Activated T-helper 17 cell treated with anti-CD3 and anti-CD28 coated beads, Interleukin-2, amount 50 U/mL, for 72 hours (primary cell): ENCODE data around the gene TUBB4B. TPM values are rescaled to one million over a fixed set of nuclear protein-coding genes. Genes with fewer than 3 reads are reported as not detected.

ENCODE experiments used
- ATAC-seq: fragments of 150-1000 bp; cut with Tn5 transposase; replicated peaks from 2 replicates; pipeline ENCODE4 v1.10.0; 2021; ENCODE audit warnings: mild to moderate bottlenecking, moderate library complexity
- H3K27ac Mint-ChIP-seq: one replicate; pipeline ENCODE4 v1.8.0; 2022; ENCODE audit warnings: mixed read lengths
- H3K27me3 Mint-ChIP-seq: one replicate; pipeline ENCODE4 v1.8.0; 2022; ENCODE audit warnings: mixed read lengths
- H3K36me3 Mint-ChIP-seq: one replicate; pipeline ENCODE4 v1.8.0; 2022; ENCODE audit warnings: low read depth, mild to moderate bottlenecking, mixed read lengths
- H3K4me1 Mint-ChIP-seq: one replicate; pipeline ENCODE4 v1.8.0; 2022; ENCODE audit warnings: mixed read lengths
- H3K4me3 Mint-ChIP-seq: one replicate; pipeline ENCODE4 v1.8.0; 2022; ENCODE audit warnings: mild to moderate bottlenecking, mixed read lengths
- H3K9me3 Mint-ChIP-seq: one replicate; pipeline ENCODE4 v1.8.0; 2022; ENCODE audit warnings: mixed read lengths
- total RNA-seq, 2 donors: library from RNA; stranded (reverse); gene quantifications; one replicate each; pipeline ENCODE4 v1.2.3, GENCODE V29; 2022

The TUBB4B gene
- total RNA-seq, 2 donors from 2014 or later = 232 to 372 TPM

GRCh38 chr9:137201205-137201868 lies 39.8 kb upstream of the TUBB4B start:
- Mint-ChIP-seq H3K4me3 (peak overlapping the region; percentile 85), H3K4me1 (peaks cover 1% of the 10 kb centered on the region)

GRCh38 chr9:137202966-137203365 lies 38.1 kb upstream of the TUBB4B start:
- no peaks in the 10 kb centered on the region for H3K9me3 Mint-ChIP-seq
- no peak overlapping the region for H3K27ac Mint-ChIP-seq
- peaks cover 15% of the 10 kb centered on the region for H3K4me1 Mint-ChIP-seq
- H3K27me3 Mint-ChIP-seq = no peaks in the 10 kb centered on the region
- H3K36me3 Mint-ChIP-seq = peaks cover 16% of the 10 kb centered on the region
- peak overlapping the region; percentile 85 for H3K4me3 Mint-ChIP-seq
- no peak for ATAC-seq

More at GRCh38 chr9:137201205-137201868, 39.8 kb upstream of the TUBB4B start:
- H3K36me3 Mint-ChIP-seq = peaks cover under 1% of the 10 kb centered on the region
- no peaks in the 10 kb centered on the region for H3K27me3 Mint-ChIP-seq
- H3K9me3 Mint-ChIP-seq = no peaks in the 10 kb centered on the region
- no peak for ATAC-seq
- peak overlapping the region; percentile 66 for H3K27ac Mint-ChIP-seq

- Mint-ChIP-seq H3K4me3 (peak overlapping the region; percentile 90), H3K27ac (peak overlapping the region; percentile 88), H3K27me3 (no peaks in the 10 kb centered on the region), H3K4me1 (peaks cover 15% of the 10 kb centered on the region), H3K9me3 (no peaks in the 10 kb centered on the region), H3K36me3 (peaks cover 31% of the 10 kb centered on the region)
- no peak for ATAC-seq
Observed at GRCh38 chr9:137204731-137205125, 36.4 kb upstream of the TUBB4B start.

- H3K4me1 Mint-ChIP-seq = peaks cover 15% of the 10 kb centered on the region
Observed at GRCh38 chr9:137205126-137206069, 35.7 kb upstream of the TUBB4B start, which contains the start of the genes NDOR1 and TMEM203. Gene NDOR1 (plus strand): TSS chr9:137205700. CDS start chr9:137205778, 78 bp downstream. Gene TMEM203 (minus strand): TSS chr9:137205648. CDS start chr9:137205414, 234 bp downstream.

GRCh38 chr9:137206602-137207001 lies 34.5 kb upstream of the TUBB4B start:
- peak overlapping the region; percentile 88 for H3K27ac Mint-ChIP-seq
- H3K36me3 Mint-ChIP-seq = peaks cover 31% of the 10 kb centered on the region
- ATAC-seq = no peak
- H3K4me3 Mint-ChIP-seq = peak overlapping the region; percentile 90
- H3K27me3 Mint-ChIP-seq = no peaks in the 10 kb centered on the region
- H3K9me3 Mint-ChIP-seq = no peaks in the 10 kb centered on the region
- peaks cover 15% of the 10 kb centered on the region for H3K4me1 Mint-ChIP-seq

More at GRCh38 chr9:137205126-137206069, 35.7 kb upstream of the TUBB4B start, which contains the start of the genes NDOR1 and TMEM203:
- H3K27me3 Mint-ChIP-seq = no peaks in the 10 kb centered on the region
- peak within 1 kb of the TSS; percentile 88 for H3K27ac Mint-ChIP-seq
- H3K4me3 Mint-ChIP-seq = peak within 1 kb of the TSS; percentile 90
- H3K36me3 Mint-ChIP-seq = peaks cover 31% of the 10 kb centered on the region
- no peaks in the 10 kb centered on the region for H3K9me3 Mint-ChIP-seq
- ATAC-seq = peak; percentile 61

- no peak overlapping the region for H3K4me3 Mint-ChIP-seq
- peaks cover 28% of the 10 kb centered on the region for H3K36me3 Mint-ChIP-seq
- H3K9me3 Mint-ChIP-seq = no peaks in the 10 kb centered on the region
- ATAC-seq = no peak
- peak overlapping the region; percentile 60 for H3K27ac Mint-ChIP-seq
- no peaks in the 10 kb centered on the region for H3K27me3 Mint-ChIP-seq
- peaks cover 12% of the 10 kb centered on the region for H3K4me1 Mint-ChIP-seq
Observed at GRCh38 chr9:137211532-137211931, 29.6 kb upstream of the TUBB4B start.

- Mint-ChIP-seq H3K27me3 (no peaks in the 10 kb centered on the region), H3K9me3 (no peaks in the 10 kb centered on the region), H3K36me3 (peaks cover 18% of the 10 kb centered on the region), H3K27ac (no peak overlapping the region), H3K4me1 (peaks cover 2% of the 10 kb centered on the region), H3K4me3 (no peak overlapping the region)
- ATAC-seq = no peak
Observed at GRCh38 chr9:137212520-137212919, 28.6 kb upstream of the TUBB4B start.

GRCh38 chr9:137213160-137214060 lies 27.7 kb upstream of the TUBB4B start:
- Mint-ChIP-seq H3K27ac (no peak overlapping the region), H3K4me1 (no peaks in the 10 kb centered on the region), H3K9me3 (no peaks in the 10 kb centered on the region), H3K36me3 (peaks cover 11% of the 10 kb centered on the region), H3K4me3 (no peak overlapping the region), H3K27me3 (no peaks in the 10 kb centered on the region)
- no peak for ATAC-seq

- Mint-ChIP-seq H3K27me3 (no peaks in the 10 kb centered on the region), H3K4me1 (no peaks in the 10 kb centered on the region), H3K27ac (no peak overlapping the region), H3K9me3 (no peaks in the 10 kb centered on the region), H3K4me3 (no peak overlapping the region), H3K36me3 (no peaks in the 10 kb centered on the region)
- no peak for ATAC-seq
Observed at GRCh38 chr9:137214620-137215019, 26.5 kb upstream of the TUBB4B start.

GRCh38 chr9:137215196-137215986 lies 25.7 kb upstream of the TUBB4B start:
- no peaks in the 10 kb centered on the region for H3K9me3 Mint-ChIP-seq
- ATAC-seq = no peak
- no peaks in the 10 kb centered on the region for H3K4me1 Mint-ChIP-seq

GRCh38 chr9:137216188-137216965 lies 24.7 kb upstream of the TUBB4B start:
- H3K27ac Mint-ChIP-seq = no peak overlapping the region
- no peaks in the 10 kb centered on the region for H3K36me3 Mint-ChIP-seq
- ATAC-seq = no peak
- H3K27me3 Mint-ChIP-seq = no peaks in the 10 kb centered on the region
- no peaks in the 10 kb centered on the region for H3K4me1 Mint-ChIP-seq
- H3K9me3 Mint-ChIP-seq = no peaks in the 10 kb centered on the region
- H3K4me3 Mint-ChIP-seq = no peak overlapping the region

More at GRCh38 chr9:137215196-137215986, 25.7 kb upstream of the TUBB4B start:
- Mint-ChIP-seq H3K27ac (no peak overlapping the region), H3K27me3 (no peaks in the 10 kb centered on the region), H3K4me3 (no peak overlapping the region), H3K36me3 (no peaks in the 10 kb centered on the region)

- no peaks in the 10 kb centered on the region for H3K27me3 Mint-ChIP-seq
Observed at GRCh38 chr9:137217276-137218211, 23.5 kb upstream of the TUBB4B start.

More at GRCh38 chr9:137217276-137218211, 23.5 kb upstream of the TUBB4B start:
- Mint-ChIP-seq H3K4me3 (no peak overlapping the region), H3K4me1 (no peaks in the 10 kb centered on the region), H3K36me3 (no peaks in the 10 kb centered on the region), H3K9me3 (no peaks in the 10 kb centered on the region), H3K27ac (no peak overlapping the region)
- no peak for ATAC-seq
